Stimulated activated CD4-positive, alpha-beta T cell treated with anti-CD3 and anti-CD28 coated beads, Interleukin-1b, Interleukin-23, amount 100 ng/mL, for 4 hours (primary cell): ENCODE measurements around the gene PRSS1.
"Not testable (repeated sequence)": the region's sequence is repeated elsewhere in the genome, so short reads cannot be mapped to it uniquely, and the experiment has no call there.

ENCODE experiments used
- DNase-seq, 2 donors: peaks; one replicate each; pipeline ENCODE4 v3.0.0-alpha.2; 2020; ENCODE audit warnings: low read depth in 2 of 2

PRSS1 gene

DNA sequence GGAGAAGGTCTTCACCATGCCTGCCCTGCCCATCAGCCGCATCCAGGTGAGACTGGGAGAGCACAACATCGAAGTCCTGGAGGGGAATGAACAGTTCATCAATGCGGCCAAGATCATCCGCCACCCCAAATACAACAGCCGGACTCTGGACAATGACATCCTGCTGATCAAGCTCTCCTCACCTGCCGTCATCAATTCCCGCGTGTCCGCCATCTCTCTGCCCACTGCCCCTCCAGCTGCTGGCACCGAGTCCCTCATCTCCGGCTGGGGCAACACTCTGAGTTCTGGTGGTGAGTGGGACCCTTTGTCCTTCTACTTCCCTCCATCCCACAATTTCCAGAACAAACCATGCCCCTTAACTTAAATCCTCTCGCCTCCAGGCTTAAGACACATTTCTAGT, 24.0 kb downstream of the PRSS1 start:
- DNase-seq, result no peak

- DNase-seq, result no peak
Observed at GRCh38 chr7:142773937-142774744, 24.9 kb downstream of the PRSS1 start.

DNA sequence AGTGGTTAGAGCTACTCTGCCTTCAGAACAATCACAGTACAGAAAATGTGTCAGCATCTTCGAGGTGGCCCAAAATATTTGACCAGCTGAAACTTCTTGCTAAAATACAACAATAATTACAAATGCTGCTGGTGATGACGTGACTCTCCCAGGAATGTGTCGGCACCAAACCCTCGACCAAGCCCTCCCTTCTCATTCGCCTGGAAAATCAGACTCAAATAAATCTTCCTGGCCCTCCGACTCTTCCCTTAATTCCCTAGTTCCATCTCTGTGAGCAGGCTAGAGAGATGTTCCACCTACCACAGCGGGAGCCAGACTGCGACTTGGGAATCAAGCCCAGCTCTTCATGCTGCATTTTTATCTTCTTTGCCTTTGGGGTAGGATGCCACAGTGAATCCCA, 25.6 kb downstream of the PRSS1 start:
- DNase-seq, result no peak

- not testable (repeated sequence) for DNase-seq
Observed at GRCh38 chr7:142775351-142776115, 26.3 kb downstream of the PRSS1 start.

- no peak for DNase-seq
Observed at GRCh38 chr7:142776206-142776844, 27.1 kb downstream of the PRSS1 start.

DNA sequence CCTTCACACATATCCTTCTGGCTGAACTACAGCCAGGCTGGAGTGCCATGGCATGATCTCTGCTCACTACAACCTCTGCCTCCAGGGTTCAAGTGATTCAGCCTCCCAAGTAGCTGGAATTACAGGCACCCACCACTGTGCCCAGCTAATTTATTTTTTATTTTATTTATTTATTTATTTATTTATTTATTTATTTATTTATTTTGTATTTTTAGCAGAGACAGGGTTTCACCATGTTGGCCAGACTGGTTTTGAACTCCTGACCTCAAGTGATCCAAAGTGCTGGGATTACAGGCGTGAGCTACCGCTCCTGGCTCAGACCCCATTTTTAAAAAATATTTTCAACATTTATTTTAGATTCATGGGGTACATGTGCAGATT, 27.6 kb downstream of the PRSS1 start:
- not testable (repeated sequence) for DNase-seq

- DNase-seq, result no peak
Observed at GRCh38 chr7:142777318-142777717, 28.0 kb downstream of the PRSS1 start.

GRCh38 chr7:142782922-142783900, 33.9 kb downstream of the PRSS1 start:
- DNase-seq, result peak; percentile 64 to 67

DNA sequence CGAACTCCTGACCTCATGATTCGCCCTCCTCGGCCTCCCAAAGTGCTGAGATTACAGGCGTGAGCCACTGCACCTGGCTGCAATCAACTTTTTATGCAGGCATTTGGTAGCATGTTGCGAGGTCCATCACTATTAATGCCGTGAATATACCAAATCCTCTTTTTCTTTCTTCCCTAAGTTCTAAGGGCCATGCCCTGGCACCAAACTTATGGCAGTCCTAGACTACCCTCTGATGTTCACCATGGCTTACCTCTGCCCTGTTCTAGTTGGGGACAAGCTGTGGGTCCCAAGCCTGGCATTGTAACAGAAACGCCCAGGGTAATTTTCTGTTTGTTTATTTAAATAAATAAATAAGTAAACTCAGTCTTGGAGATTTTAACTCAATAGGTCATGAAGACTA, 34.8 kb downstream of the PRSS1 start:
- no peak for DNase-seq

- DNase-seq, result no peak
Observed at GRCh38 chr7:142784716-142785115, 35.4 kb downstream of the PRSS1 start.

DNA sequence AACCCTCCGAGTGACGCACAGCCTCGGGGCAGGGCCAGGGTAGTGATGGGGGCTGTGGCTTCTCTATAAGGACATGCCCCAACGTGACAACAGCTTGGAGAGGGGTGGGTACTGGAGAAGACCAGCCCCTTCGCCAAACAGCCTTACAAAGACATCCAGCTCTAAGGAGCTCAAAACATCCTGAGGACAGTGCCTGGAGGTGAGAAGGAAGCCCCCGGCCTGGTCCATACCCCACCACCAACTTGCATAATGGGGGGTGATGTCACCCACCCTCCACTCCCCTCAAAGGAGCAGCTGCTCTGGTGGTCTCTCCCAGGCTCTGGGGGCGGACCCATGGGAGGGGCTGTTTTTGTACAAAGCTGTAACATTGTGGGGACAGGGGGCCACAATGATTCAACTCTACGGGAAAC, 36.6 kb downstream of the PRSS1 start:
- peak in 1 of 2 donors; percentile 49 for DNase-seq

GRCh38 chr7:142787034-142787768, 37.9 kb downstream of the PRSS1 start:
- no peak for DNase-seq

GRCh38 chr7:142787783-142788182, 38.5 kb downstream of the PRSS1 start:
- no peak for DNase-seq

- no peak for DNase-seq
Observed at GRCh38 chr7:142788303-142789289, 39.3 kb downstream of the PRSS1 start.

- DNase-seq, result no peak
Observed at GRCh38 chr7:142789441-142789840, 40.2 kb downstream of the PRSS1 start.

GRCh38 chr7:142790056-142790455, 40.8 kb downstream of the PRSS1 start:
- no peak for DNase-seq

- DNase-seq, result no peak
Observed at GRCh38 chr7:142790555-142790954, 41.3 kb downstream of the PRSS1 start.

DNA sequence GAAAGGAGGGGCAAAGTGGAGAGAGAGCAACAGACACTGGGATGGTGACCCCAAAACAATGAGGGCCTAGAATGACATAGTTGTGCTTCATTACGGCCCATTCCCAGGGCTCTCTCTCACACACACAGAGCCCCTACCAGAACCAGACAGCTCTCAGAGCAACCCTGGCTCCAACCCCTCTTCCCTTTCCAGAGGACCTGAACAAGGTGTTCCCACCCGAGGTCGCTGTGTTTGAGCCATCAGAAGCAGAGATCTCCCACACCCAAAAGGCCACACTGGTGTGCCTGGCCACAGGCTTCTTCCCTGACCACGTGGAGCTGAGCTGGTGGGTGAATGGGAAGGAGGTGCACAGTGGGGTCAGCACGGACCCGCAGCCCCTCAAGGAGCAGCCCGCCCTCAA, 42.2 kb downstream of the PRSS1 start:
- no peak for DNase-seq

GRCh38 chr7:142792129-142792528, 42.9 kb downstream of the PRSS1 start:
- no peak for DNase-seq
